HEK293T (cell line): ENCODE measurements around the gene HSF5.

ENCODE experiments used
- ARNT ChIP-seq: fragments of 450-650 bp; IDR thresholded peaks from 2 replicates; pipeline ENCODE4 v1.6.1; 2017; ENCODE audit warnings: mild to moderate bottlenecking
- BHLHE40 ChIP-seq: fragments of 450-650 bp; IDR thresholded peaks from 2 replicates; pipeline ENCODE4 v1.6.1; 2016; ENCODE audit warnings: mild to moderate bottlenecking, moderate library complexity, borderline replicate concordance
- CTBP1 ChIP-seq: fragments of 450-650 bp; IDR thresholded peaks from 2 replicates; pipeline ENCODE4 v1.6.1; 2016; ENCODE audit warnings: borderline replicate concordance
- ELF4 ChIP-seq: fragments of 450-650 bp; IDR thresholded peaks from 2 replicates; pipeline ENCODE4 v1.6.1; 2017; ENCODE audit warnings: antibody characterized with exemption
- FOXK2 ChIP-seq: fragments of 450-650 bp; IDR thresholded peaks from 2 replicates; pipeline ENCODE4 v1.6.1; 2016; ENCODE audit warnings: mild to moderate bottlenecking
- HDGF ChIP-seq: fragments of 450-650 bp; IDR thresholded peaks from 2 replicates; pipeline ENCODE4 v1.6.1; 2017; ENCODE audit warnings: antibody characterized with exemption, borderline replicate concordance
- L3MBTL2 ChIP-seq: fragments of 450-650 bp; conservative IDR thresholded peaks from 2 replicates; pipeline ENCODE4 v1.6.1; 2016; ENCODE audit warnings: mild to moderate bottlenecking
- SP1 ChIP-seq: fragments of 450-650 bp; IDR thresholded peaks from 2 replicates; pipeline ENCODE4 v1.6.1; 2017
- SUZ12 ChIP-seq: fragments of 450-650 bp; IDR thresholded peaks from 2 replicates; pipeline ENCODE4 v1.6.1; 2016; ENCODE audit warnings: mild to moderate bottlenecking
- TARDBP ChIP-seq: fragments of 450-650 bp; IDR thresholded peaks from 2 replicates; pipeline ENCODE4 v1.6.1; 2016
- ZNF384 ChIP-seq: fragments of 450-650 bp; IDR thresholded peaks from 2 replicates; pipeline ENCODE4 v1.6.1; 2016
- TF ChIP-seq, protein P1 (sequence below): fragments of 450-650 bp; IDR thresholded peaks from 2 replicates; pipeline ENCODE4 v1.6.1; 2016

DNA sequence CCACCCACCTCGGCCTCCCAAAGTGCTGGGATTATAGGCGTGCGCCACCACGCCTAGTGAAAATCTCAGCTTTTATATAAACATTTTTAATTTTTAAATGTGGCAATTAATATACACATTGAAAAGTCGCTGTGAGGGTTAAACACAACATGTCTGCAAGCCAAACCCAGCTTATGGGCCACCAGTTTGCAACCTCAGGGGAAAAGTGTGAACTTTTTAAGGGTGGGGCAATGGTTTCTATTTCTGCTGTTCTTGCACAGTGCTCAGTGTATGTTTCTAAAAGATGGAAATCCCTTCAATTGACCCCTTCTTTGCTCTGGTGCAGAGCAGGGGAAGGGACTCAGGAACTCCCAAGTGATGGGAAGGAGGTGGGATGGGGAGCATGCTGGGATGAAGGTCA lies 117.9 kb downstream of the HSF5 start:
- TF ChIP-seq SUZ12 (no peak), ARNT (no peak), L3MBTL2 (no peak), SP1 (no peak), FOXK2 (no peak), BHLHE40 (no peak), TARDBP (no peak), CTBP1 (no peak), ZNF384 (no peak), ELF4 (no peak), HDGF (no peak)
- TF ChIP-seq, protein P1, sequence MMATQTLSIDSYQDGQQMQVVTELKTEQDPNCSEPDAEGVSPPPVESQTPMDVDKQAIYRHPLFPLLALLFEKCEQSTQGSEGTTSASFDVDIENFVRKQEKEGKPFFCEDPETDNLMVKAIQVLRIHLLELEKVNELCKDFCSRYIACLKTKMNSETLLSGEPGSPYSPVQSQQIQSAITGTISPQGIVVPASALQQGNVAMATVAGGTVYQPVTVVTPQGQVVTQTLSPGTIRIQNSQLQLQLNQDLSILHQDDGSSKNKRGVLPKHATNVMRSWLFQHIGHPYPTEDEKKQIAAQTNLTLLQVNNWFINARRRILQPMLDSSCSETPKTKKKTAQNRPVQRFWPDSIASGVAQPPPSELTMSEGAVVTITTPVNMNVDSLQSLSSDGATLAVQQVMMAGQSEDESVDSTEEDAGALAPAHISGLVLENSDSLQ, result no peak
